IMR-90 (cell line): ENCODE measurements around the gene PAN3. TPM values are rescaled to one million over a fixed set of nuclear protein-coding genes. Genes with fewer than 3 reads are reported as not detected.

Experiments used
- ATAC-seq: fragments of 200-7000 bp; cut with Tn5 transposase; 2 replicates; pipeline ENCODE4 v1.9.1; 2020; ENCODE audit warnings: low read depth, mild to moderate bottlenecking, moderate library complexity
- BruUV-seq: library from RNA; stranded (reverse); fragments of 400-500 nt; replicated peaks from 2 replicates; lab custom pipeline; 2021; lab: Mats Ljungman, UMichigan
- CTCF ChIA-PET: fragments of 300-600 bp; formaldehyde crosslinking; extraction: SDS; loops from one replicate; lab custom pipeline; 2021; ENCODE audit warnings: antibody characterized with exemption; lab: Yijun Ruan, JAX
- POLR2A ChIA-PET: fragments of 300-600 bp; sonication (Branson Sonifier 250); formaldehyde crosslinking; loops from one replicate; lab custom pipeline; 2022; ENCODE audit warnings: antibody characterized with exemption; ENCODE audit not compliant: unreplicated experiment; lab: Charles Lee
- DNase-seq: peaks from one replicate; pipeline ENCODE4 v3.0.0; 2013
- H2AFZ ChIP-seq: replicated peaks from 2 replicates; pipeline ENCODE3; 2013; ENCODE audit warnings: low read length, mild to moderate bottlenecking; ENCODE audit not compliant: poor library complexity
- H2AK5ac ChIP-seq: 2 replicates; pipeline ENCODE4 v1.6.1; 2013; ENCODE audit warnings: low read depth, low read length, inconsistent platforms
- H2AK9ac ChIP-seq: replicated peaks from 2 replicates; pipeline ENCODE3; 2013; ENCODE audit warnings: mild to moderate bottlenecking, low read depth, low read length, moderate library complexity; ENCODE audit not compliant: poor library complexity
- H2BK120ac ChIP-seq: 2 replicates; pipeline ENCODE4 v1.6.1; 2013; ENCODE audit warnings: low read depth, low read length, inconsistent platforms
- H2BK15ac ChIP-seq: 3 replicates; pipeline ENCODE4 v1.6.1; 2013; ENCODE audit warnings: low read depth, low read length, inconsistent platforms
- H2BK20ac ChIP-seq: 2 replicates; pipeline ENCODE4 v1.6.1; 2013; ENCODE audit warnings: low read depth, mild to moderate bottlenecking, inconsistent platforms, low read length, moderate library complexity
- H2BK5ac ChIP-seq: 2 replicates; pipeline ENCODE4 v1.6.1; 2013; ENCODE audit warnings: mild to moderate bottlenecking, low read depth, low read length, inconsistent platforms; ENCODE audit not compliant: poor library complexity, severe bottlenecking
- H3K14ac ChIP-seq: replicated peaks from 2 replicates; pipeline ENCODE4 v1.6.1; 2013; ENCODE audit warnings: low read depth, low read length, inconsistent platforms
- H3K18ac ChIP-seq: 2 replicates; pipeline ENCODE4 v1.6.1; 2013; ENCODE audit warnings: low read depth, low read length, control low read depth
- H3K23ac ChIP-seq: 2 replicates; pipeline ENCODE4 v1.6.1; 2013; ENCODE audit warnings: low read depth, low read length, inconsistent platforms
- H3K27ac ChIP-seq: 2 replicates; pipeline ENCODE4 v1.5.1; 2013; ENCODE audit warnings: mild to moderate bottlenecking, control low read depth, low read length; ENCODE audit not compliant: insufficient read depth
- H3K27me3 ChIP-seq: 2 replicates; pipeline ENCODE4 v1.6.1; 2013; ENCODE audit warnings: low read length; ENCODE audit not compliant: control insufficient read depth, insufficient read depth
- H3K36me3 ChIP-seq: 2 replicates; pipeline ENCODE4 v1.6.1; 2013; ENCODE audit warnings: low read length, mixed read lengths; ENCODE audit not compliant: control insufficient read depth, insufficient read depth
- H3K4ac ChIP-seq: 2 replicates; pipeline ENCODE4 v1.6.1; 2013; ENCODE audit warnings: low read depth, low read length, inconsistent platforms
- H3K4me1 ChIP-seq: 2 replicates; pipeline ENCODE4 v1.6.1; 2013; ENCODE audit warnings: low read length, mixed read lengths; ENCODE audit not compliant: control insufficient read depth, insufficient read depth
- H3K4me2 ChIP-seq: 2 replicates; pipeline ENCODE4 v1.6.1; 2013; ENCODE audit warnings: low read depth, mild to moderate bottlenecking, control low read depth, low read length, moderate library complexity
- H3K4me3 ChIP-seq: 2 replicates; pipeline ENCODE4 v1.5.1; 2013; ENCODE audit warnings: low read depth, mild to moderate bottlenecking, control low read depth, low read length, moderate library complexity; ENCODE audit not compliant: insufficient read depth
- H3K56ac ChIP-seq: 2 replicates; pipeline ENCODE4 v1.6.1; 2013; ENCODE audit warnings: low read length, inconsistent platforms; ENCODE audit not compliant: insufficient read depth; ENCODE audit errors: extremely low read depth
- H3K79me1 ChIP-seq, 2 experiments: 2 replicates each; pipeline ENCODE4 v1.6.1; 2013; ENCODE audit warnings: low read length in 2 of 2, inconsistent platforms in 1 of 2, low read depth in 1 of 2
- H3K9ac ChIP-seq: 2 replicates; pipeline ENCODE4 v1.6.1; 2013; ENCODE audit warnings: low read depth, low read length, control low read depth
- H3K9me1 ChIP-seq: 2 replicates; pipeline ENCODE4 v1.6.1; 2013; ENCODE audit warnings: low read length, inconsistent platforms; ENCODE audit not compliant: insufficient read depth
- H3K9me3 ChIP-seq: 2 replicates; pipeline ENCODE4 v1.6.1; 2013; ENCODE audit warnings: low read length; ENCODE audit not compliant: control insufficient read depth, insufficient read depth
- H4K20me1 ChIP-seq: 2 replicates; pipeline ENCODE4 v1.6.1; 2013; ENCODE audit warnings: low read length, inconsistent platforms; ENCODE audit not compliant: insufficient read depth
- H4K5ac ChIP-seq: 2 replicates; pipeline ENCODE4 v1.6.1; 2013; ENCODE audit warnings: mild to moderate bottlenecking, low read depth, low read length, control low read depth
- H4K8ac ChIP-seq, 2 experiments: 2 replicates each; pipeline ENCODE4 v1.6.1; 2013; ENCODE audit warnings: low read depth in 2 of 2, low read length in 2 of 2, control low read depth in 1 of 2, inconsistent platforms in 1 of 2
- H4K91ac ChIP-seq: 2 replicates; pipeline ENCODE4 v1.6.1; 2013; ENCODE audit warnings: low read depth, low read length, inconsistent platforms; ENCODE audit not compliant: insufficient read depth
- BHLHE40 ChIP-seq: fragments of 150-350 bp; IDR thresholded peaks from 2 replicates; pipeline ENCODE4 v1.6.1; 2016; ENCODE audit warnings: mild to moderate bottlenecking, low read depth, low read length
- CEBPB ChIP-seq: IDR thresholded peaks from 2 replicates; pipeline ENCODE4 v1.6.1; 2012; ENCODE audit warnings: low read depth, low read length, improper control_type of control experiment
- FOS ChIP-seq: fragments of 150-350 bp; IDR thresholded peaks from 2 replicates; pipeline ENCODE4 v1.6.1; 2016; ENCODE audit warnings: low read depth, low read length
- MAFK ChIP-seq: IDR thresholded peaks from 2 replicates; pipeline ENCODE4 v1.6.1; 2012; ENCODE audit warnings: low read depth, low read length, improper control_type of control experiment
- MAZ ChIP-seq: IDR thresholded peaks from 2 replicates; pipeline ENCODE4 v1.6.1; 2012; ENCODE audit warnings: low read depth, mild to moderate bottlenecking, low read length, improper control_type of control experiment, moderate library complexity, borderline replicate concordance
- MXI1 ChIP-seq: IDR thresholded peaks from 2 replicates; pipeline ENCODE4 v1.6.1; 2012; ENCODE audit warnings: low read depth, mild to moderate bottlenecking, low read length, moderate library complexity, borderline replicate concordance
- NFE2L2 ChIP-seq: fragments of 150-350 bp; IDR thresholded peaks from 2 replicates; pipeline ENCODE4 v1.6.1; 2016; ENCODE audit warnings: low read depth, mild to moderate bottlenecking, low read length
- POLR2A ChIP-seq: IDR thresholded peaks from 2 replicates; pipeline ENCODE4 v1.6.1; 2012; ENCODE audit warnings: mild to moderate bottlenecking, low read depth, low read length
- RCOR1 ChIP-seq: IDR thresholded peaks from 2 replicates; pipeline ENCODE4 v1.6.1; 2012; ENCODE audit warnings: mild to moderate bottlenecking, low read length, improper control_type of control experiment; ENCODE audit not compliant: insufficient replicate concordance
- RFX5 ChIP-seq: IDR thresholded peaks from 2 replicates; pipeline ENCODE4 v1.8.0; 2012; ENCODE audit warnings: low read depth, mild to moderate bottlenecking, low read length, moderate library complexity
- SMC3 ChIP-seq: fragments of 150-350 bp; IDR thresholded peaks from 2 replicates; pipeline ENCODE4 v1.6.1; 2016; ENCODE audit warnings: low read depth, mild to moderate bottlenecking, antibody characterized with exemption, low read length, moderate library complexity
- WGBS, 2 experiments: methylation state at CpG; one replicate each; pipeline versions ENCODE4 v1.1.5 to v1.1.7; 2013; ENCODE audit warnings: missing lambda C conversion rate in 2 of 2; ENCODE audit not compliant: insufficient read length in 1 of 2; ENCODE audit errors: extremely low coverage in 2 of 2; 5-methylcytosine and 5-hydroxymethylcytosine counted together
- dilution Hi-C: fragments of 300-500 bp; cut with HindIII; formaldehyde crosslinking; loops from one replicate; pipeline ENCODE4 v1.14.3; 2018; ENCODE audit warnings: low sequenced_read_pairs; ENCODE audit not compliant: unreplicated experiment
- in situ Hi-C: fragments of 300-500 bp; cut with MboI; formaldehyde crosslinking; loops from 3 replicates; pipeline ENCODE4 v1.14.3; 2019; ENCODE audit warnings: low sequenced_read_pairs, inconsistent platforms, mixed read lengths
- intact Hi-C: fragments of 100-400 bp; cut with micrococcal nuclease; formaldehyde crosslinking; loops from 2 replicates; pipeline ENCODE4 v1.10.0; 2022
- polyA plus RNA-seq, 3 experiments: library from polyadenylated mRNA; depleted of rRNA; stranded (reverse); fragments of >200 nt; gene quantifications; 2 replicates each; pipeline ENCODE4 v1.2.3, GENCODE V29; 2012; ENCODE audit warnings: low replicate concordance in 1 of 3
- total RNA-seq: library from RNA; depleted of rRNA; stranded (reverse); fragments of >200 nt; gene quantifications from 2 replicates; pipeline ENCODE4 v1.2.3, GENCODE V29; 2012
- TF ChIP-seq, protein P1 (sequence below): fragments of 150-350 bp; IDR thresholded peaks from 2 replicates; pipeline ENCODE4 v1.6.1; 2017; ENCODE audit warnings: mild to moderate bottlenecking, antibody characterized with exemption, low read length, low read depth
- TF ChIP-seq, protein P2 (sequence below): fragments of 150-350 bp; IDR thresholded peaks from 2 replicates; pipeline ENCODE4 v1.6.1; 2016; ENCODE audit warnings: low read depth, mild to moderate bottlenecking, low read length, moderate library complexity, borderline replicate concordance

PAN3 gene
- total and polyA plus RNA-seq, 2 of the 4 experiments (the other 2 are of a cell fraction), result 6.6 to 15.1 TPM

DNA sequence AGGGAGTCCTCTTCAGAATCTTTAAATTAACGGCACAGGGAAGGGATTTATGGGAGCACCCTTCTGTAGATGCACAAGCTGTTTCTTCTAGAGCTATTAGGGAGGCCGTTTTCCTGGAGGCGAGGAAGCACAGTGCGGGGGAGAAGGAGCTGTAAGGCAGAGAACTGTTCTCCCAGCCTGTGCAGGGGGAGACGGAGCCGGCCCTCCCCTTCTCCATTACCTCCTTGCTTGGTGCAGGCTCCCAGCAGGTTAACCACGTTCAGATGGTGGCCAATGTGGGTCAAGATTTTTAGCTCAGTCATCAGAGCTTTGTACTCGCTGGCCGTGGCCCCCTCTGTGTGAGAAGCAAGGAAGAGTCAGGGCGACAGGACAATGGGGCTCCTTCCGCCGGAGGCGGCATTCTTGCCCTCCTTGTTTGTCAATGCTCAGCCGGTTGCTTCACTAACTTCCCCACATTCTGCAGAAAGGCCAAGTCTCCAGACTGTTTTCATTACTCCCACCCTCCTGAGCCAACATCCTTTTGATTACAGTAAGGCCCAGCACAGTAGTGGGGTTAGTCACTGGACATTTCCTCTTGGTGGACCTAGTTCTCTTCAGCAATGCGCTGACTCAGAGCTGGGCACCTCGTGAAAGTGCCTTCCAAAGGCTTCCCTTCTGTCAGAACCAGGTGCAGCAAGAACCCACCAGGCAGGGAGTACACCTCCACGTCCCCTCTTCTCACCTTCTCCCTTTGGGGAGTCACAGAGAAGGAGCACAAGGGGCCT, 191.2 kb downstream of the PAN3 start:
- Histone ChIP-seq H3K4me3 (no peak overlapping the region), H3K27me3 (no peaks in the 10 kb centered on the region), H3K18ac (peak overlapping the region; percentile 26), H2BK15ac (peak overlapping the region; percentile 67; the same call in 1 of the 3 replicates), H2BK20ac (peak overlapping the region; percentile 91), H3K23ac (peak overlapping the region; percentile 61), H2BK5ac (peak overlapping the region; percentile 78), H2AFZ (peak overlapping the region; percentile 59), H3K4me1 (peaks cover 12% of the 10 kb centered on the region), H2AK5ac (peak overlapping the region; percentile 76), H3K9me1 (peaks cover 11% of the 10 kb centered on the region), H3K27ac (peak overlapping the region; percentile 57), H3K4me2 (peak overlapping the region; percentile 25), H3K79me1 (no peaks in the 10 kb centered on the region), H4K91ac (peak overlapping the region; percentile 56), H3K9me3 (no peaks in the 10 kb centered on the region), H4K5ac (peak overlapping the region; percentile 11), H3K14ac (peak overlapping the region; percentile 74), H4K20me1 (no peaks in the 10 kb centered on the region), H2AK9ac (peak overlapping the region; percentile 58), H3K36me3 (no peaks in the 10 kb centered on the region), H3K4ac (peak overlapping the region; percentile 84), H3K56ac (peak overlapping the region; percentile 13; the same call in 1 of the 2 replicates), H2BK120ac (peak overlapping the region; percentile 89), H3K9ac (no peak overlapping the region), H4K8ac (peak overlapping the region; percentile 11 to 71; a peak in 3 of 4 replicates)
- DNase-seq (peak; percentile 97), ATAC-seq (peak; percentile 98)
- BruUV-seq, result no TSS peak
- intact Hi-C loops (loop anchor here (2.0 kb wide), 1 partner anchor 329 kb away; the partner anchor contains the start of gene POMP), in situ Hi-C loops (loop anchor here (10.0 kb wide), 1 partner anchor 465 kb away; no protein-coding TSS in a partner anchor), dilution Hi-C loops (no loop called here)
- ChIA-PET POLR2A (no interaction called here), CTCF (interaction anchor here (1.2 kb wide), 1 partner anchor 306 kb away, joined by 4 read pairs; no protein-coding TSS in a partner anchor)
- 42% methylated on average over 2 of the region's 17 CpGs; no CpG with 5 or more reads in 1 of the 2 experiments for WGBS, 2 experiments
- TF ChIP-seq MXI1, result 0 out of 2 replicates have a peak, but pooled peaks have one; percentile 41
- TF ChIP-seq, protein P1, sequence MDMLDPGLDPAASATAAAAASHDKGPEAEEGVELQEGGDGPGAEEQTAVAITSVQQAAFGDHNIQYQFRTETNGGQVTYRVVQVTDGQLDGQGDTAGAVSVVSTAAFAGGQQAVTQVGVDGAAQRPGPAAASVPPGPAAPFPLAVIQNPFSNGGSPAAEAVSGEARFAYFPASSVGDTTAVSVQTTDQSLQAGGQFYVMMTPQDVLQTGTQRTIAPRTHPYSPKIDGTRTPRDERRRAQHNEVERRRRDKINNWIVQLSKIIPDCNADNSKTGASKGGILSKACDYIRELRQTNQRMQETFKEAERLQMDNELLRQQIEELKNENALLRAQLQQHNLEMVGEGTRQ, result no peak
- TF ChIP-seq POLR2A, result peak; percentile 48; the same call in 1 of the 2 replicates
- TF ChIP-seq RFX5, result no peak
- TF ChIP-seq FOS, result peak; percentile 78
- TF ChIP-seq MAZ, result peak; percentile 50
- peak; percentile 94 for TF ChIP-seq CEBPB
- TF ChIP-seq MAFK, result peak; percentile 71
- TF ChIP-seq SMC3, result no peak; the same call in 1 of the 2 replicates
- peak; percentile 54; the same call in 1 of the 2 replicates for TF ChIP-seq BHLHE40
- peak; percentile 53 for TF ChIP-seq RCOR1
- 0 out of 2 replicates have a peak, but pooled peaks have one; percentile 18 for TF ChIP-seq NFE2L2
- TF ChIP-seq, protein P2, sequence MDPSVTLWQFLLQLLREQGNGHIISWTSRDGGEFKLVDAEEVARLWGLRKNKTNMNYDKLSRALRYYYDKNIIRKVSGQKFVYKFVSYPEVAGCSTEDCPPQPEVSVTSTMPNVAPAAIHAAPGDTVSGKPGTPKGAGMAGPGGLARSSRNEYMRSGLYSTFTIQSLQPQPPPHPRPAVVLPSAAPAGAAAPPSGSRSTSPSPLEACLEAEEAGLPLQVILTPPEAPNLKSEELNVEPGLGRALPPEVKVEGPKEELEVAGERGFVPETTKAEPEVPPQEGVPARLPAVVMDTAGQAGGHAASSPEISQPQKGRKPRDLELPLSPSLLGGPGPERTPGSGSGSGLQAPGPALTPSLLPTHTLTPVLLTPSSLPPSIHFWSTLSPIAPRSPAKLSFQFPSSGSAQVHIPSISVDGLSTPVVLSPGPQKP, result no peak
